Ammon's horn (tissue), 1 donor: ENCODE results near the gene CASKIN2.
"Not testable (repeated sequence)": the region's sequence is repeated elsewhere in the genome, so short reads cannot be mapped to it uniquely, and the experiment has no call there.

Experiments
- DNase-seq: peaks from one replicate; pipeline ENCODE4 v3.0.0-alpha.2; 2016; ENCODE audit warnings: low spot score

Gene CASKIN2

DNA sequence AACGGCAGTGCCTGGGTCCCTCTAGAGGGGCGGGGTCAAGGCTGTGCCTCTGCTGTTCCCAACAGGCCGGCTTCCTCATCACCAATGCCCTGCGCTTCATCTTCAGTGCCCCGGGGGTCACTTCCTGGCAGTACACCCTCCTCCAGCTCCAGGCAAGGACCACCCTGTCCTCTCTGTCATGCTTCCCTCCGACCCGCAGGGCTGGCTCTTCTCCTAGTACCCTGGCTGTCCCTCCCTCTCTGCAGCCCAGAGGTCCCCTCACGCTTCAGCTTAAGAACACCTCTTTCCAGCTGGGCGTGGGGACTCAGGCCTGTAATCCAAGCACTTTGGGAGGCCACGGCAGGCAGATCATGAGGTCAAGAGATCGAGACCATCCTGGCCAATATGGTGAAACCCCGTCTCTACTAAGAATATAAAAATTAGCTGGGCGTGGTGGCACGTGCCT, 25.8 kb downstream of the CASKIN2 start:
- no peak for DNase-seq

DNA sequence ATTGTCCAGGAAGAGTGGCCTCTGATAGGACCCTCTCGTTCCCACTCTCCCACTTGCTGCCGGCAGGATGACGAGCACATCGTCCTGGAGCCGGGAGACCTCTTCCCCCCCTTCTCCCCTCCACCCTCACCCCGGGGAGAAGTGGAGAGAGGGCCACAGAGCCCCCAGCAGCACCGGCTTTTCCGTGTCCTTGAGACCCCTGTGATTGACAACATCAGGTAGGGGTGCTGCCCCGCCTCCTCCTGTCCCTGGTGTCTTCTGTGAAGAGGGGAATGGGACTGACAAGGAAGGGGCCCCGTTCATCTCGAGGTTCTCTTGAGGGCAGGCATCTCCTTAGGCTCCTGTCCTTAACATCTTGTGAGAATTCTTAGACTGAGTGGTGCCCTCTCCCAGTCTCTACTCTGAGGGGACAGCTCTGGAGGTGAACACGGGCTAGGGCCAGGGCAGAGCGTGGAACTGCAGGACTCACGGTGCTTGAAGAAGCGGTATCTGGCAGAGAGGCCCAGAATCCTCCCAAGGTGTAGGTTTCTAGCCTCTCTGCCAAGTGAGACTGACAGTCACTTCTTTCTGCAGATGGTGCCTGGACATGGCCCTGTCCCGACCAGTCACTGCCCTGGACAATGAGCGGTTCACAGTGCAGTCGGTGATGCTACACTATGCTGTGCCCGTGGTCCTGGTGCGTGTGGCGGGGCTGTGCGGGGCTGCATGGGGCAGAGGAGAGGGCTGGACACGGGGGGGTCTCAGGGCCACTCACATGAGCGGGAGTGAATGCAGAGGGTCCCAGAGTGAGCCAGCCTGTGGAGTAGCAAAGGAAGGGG, 26.4 kb downstream of the CASKIN2 start:
- DNase-seq = no peak

DNA sequence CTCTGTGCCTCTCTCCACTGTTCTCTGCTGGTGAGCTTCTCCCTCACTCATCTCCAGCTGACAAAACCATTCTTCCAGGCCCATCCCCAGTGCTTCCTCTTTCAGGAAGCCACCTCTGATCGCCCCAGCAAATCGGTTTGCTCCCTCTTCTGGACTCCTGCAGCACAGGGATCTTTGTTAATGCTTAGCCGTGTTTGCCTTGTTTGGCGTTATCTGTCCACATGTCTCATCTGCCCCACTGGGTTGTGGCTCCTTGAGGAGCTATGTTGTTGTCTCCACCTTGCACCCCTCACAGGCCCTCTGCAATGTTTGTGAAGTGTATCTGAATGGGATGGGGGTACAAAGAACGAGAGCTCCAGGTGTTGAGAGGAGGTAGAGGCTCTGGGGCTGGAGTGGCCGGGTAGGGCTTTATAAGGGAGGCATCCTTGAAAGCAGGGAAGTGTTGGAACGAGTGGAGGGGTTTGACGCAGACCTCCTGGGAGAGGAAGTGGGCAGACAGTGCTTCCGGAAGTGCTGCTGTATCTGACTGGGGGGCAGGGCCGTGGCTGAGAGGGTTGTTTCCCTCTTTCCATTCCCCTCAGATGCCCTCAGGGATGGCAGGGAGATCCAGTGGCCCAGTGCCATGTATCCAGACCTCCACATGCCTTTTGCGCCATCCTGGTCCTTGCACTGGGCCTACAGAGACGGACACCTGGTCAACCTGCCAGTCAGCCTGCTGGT, 27.8 kb downstream of the CASKIN2 start:
- peak; percentile 67 for DNase-seq

DNA sequence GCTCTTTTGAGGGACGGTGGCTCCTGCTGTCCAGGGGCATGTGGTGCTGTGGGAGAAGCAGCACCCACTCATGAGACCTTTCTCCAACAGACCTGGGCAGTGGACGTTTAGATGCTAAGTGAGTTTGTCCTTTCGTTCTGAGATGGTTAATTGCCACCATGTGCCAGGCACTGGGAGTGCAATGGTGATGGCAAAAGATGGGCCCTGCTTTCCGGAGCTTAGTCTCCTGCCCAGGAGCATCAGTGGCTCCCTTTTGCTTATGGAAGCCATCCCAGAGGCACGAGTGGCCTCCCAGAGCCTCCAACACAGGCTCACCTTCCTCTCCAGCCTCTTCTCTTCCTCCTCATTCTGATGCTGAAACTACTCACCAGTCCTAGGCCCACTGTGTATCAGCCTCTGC, 28.4 kb downstream of the CASKIN2 start:
- DNase-seq = no peak

DNA sequence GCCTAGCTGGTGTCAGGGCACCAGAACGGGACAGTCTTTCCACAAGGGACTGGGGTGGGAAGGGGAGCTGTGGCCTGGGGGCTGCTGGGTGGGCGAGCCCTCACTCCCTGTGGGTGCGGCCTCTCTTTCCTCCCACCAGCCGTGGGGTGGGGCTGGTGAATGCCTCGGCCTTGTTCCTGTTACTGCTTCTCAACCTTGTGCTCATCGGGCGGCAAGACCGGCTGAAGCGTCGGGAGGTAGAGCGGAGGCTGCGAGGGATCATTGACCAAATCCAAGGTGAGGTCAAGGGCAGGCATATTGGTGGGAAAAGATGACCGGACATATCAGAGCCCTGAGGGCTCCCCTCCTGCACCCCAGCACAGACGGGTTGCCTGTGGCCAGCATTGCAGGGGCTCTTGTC, 29.2 kb downstream of the CASKIN2 start:
- DNase-seq = no peak

DNA sequence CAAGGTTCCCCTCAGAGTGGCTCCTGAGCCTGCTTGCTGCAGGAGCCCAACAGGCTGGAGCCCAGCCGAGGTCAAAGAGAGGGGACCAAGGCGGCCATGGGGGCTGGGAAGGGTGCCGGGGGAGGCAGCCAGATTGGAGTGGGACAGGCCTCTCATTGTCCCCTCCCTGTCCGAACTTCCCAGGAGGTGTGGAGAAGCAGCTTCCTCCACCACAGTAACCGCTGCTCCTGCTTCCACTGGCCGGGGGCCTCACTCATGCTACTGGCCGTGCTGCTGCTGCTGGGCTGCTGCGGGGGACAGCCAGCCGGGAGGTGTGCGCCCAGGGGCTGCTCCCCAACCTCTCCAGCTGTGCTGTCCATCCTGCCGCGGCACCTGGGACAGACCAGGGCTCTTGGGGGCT, 29.6 kb downstream of the CASKIN2 start:
- no peak for DNase-seq

DNA sequence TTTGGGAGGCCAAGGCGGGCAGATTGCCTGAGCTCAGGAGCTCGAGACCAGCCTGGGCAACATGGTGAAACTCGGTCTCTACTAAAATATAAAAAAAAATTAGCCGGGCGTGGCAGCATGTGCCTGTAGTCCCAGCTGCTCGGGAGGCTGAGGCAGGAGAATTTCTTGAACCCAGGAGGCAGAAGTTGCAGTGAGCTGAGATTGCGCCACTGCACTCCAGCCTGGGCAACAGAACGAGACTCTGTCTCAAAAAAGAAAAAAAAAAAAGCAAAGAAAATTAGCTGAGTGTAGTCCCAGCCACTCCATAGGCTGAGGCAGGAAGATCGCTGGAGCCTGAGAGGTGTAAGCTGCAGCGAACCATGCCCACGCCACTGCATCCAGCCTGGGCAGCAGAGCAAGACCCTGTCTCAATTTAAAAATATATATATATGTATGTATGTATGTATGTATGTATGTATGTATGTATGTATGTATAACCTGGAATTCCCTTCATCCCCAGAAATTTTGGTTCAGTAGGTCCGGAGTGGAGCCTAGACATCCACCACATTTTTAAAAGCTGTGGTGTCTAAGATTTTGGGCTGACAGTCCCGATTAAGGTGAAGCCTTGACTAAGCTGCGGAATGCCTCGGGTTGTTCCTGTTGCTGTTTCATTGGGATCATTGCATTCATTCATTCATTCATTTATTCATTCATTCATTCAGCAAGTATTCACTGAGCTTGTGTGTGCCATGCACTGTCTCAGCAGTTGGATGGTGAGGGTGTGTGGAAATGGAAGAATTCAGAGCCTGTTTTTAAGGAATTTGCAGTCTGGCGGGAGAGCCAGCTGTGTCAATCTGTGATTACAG, 33.0 kb downstream of the CASKIN2 start:
- no peak for DNase-seq

DNA sequence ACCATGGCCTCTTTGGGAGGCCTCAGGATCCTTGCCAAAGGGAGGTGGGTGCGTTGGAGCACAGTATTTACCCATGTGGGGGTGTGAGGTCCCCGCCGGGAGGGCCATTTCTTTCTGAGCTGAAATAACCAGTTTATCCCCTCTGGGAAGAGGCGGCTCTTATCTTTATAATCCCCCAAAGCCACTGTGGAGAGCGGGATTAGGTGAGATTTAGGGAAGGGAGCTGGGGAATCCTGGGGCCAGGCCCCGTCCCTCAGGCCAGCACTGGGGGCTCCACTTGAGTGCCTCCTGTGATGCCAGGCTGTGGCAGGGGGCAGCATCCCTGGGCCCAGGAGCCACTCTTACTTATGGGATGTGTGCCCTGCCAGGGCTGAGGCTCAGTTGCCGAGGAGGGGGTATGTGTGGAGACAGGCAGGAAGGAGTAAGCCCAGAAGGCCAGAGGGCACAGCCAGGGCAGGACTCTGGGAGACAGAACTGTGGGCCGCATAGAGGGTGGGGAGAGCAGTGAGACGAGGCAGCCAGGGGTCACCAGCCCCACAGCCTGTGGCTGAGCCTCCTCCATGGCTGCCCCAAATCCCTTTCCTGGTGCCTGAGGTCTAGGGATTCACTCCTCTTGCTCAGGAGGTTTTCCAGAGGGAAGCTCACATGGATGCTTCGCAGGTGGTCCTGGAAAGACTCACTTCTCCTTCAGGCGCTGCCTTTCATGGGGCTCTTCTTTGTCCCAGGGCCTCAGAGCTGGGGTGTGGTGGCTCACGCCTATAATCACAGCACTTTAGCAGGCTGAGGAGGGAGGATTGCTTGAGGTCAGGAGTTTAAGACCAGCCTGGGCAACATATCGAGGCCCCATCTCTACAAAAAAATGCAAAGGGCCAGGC, 33.9 kb downstream of the CASKIN2 start:
- no peak for DNase-seq

DNA sequence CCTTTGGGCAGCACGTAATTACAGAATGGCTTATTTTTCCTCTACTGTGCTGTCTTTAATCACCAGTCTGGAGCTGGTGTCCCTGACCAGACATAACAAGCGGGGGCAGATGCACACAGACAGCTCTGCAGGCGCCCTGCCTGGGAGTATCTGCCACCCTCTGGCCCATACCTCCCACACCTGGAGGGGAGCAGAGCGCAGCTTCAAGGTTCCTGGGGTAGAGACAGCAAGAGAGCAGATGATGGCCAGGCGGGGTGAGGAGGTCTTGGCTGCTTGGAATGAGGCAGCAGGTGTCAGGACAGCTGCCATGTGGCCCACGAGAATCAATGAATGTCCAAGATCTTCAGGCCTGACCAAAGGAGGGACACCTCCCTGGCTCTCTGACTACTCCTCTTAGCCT, 35.1 kb downstream of the CASKIN2 start:
- no peak for DNase-seq

DNA sequence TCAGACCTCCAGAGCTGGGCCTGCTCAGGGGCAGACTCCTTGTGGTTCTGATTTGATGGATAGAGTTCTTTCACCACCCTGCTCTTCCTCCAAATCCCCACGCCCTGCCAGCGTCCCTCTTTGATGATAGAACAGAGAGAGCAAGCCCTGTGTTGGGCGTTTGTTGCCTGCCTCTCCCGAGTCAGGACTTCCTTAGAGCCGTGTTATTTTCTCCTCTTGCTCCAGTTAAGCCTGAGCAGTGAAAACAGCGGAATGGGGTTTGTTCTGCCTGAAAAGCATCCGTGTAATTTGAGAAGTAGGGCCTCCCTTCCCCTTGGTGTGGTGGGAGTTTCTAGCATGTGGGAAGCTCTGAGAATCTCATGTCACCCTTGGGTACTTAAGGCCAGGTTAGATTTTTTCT, 36.8 kb downstream of the CASKIN2 start:
- no peak for DNase-seq

DNA sequence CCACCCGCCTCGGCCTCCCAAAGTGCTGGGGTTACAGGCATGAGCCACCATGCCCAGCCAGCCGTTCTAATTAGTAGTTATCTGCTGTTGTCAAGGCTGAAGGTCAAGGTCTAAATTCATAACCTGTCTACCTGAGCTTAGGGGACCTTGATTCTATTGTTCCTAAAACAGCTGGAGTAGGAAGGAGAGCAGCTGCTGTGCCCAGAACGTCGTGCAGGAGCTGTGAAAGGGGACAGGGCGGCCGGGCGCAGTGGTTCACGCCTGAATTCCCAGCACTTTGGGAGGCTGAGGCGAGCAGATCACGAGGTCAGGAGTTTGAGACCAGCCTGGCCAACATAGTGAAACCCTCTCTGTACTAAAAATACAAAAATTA, 37.9 kb downstream of the CASKIN2 start:
- DNase-seq = not testable (repeated sequence)

DNA sequence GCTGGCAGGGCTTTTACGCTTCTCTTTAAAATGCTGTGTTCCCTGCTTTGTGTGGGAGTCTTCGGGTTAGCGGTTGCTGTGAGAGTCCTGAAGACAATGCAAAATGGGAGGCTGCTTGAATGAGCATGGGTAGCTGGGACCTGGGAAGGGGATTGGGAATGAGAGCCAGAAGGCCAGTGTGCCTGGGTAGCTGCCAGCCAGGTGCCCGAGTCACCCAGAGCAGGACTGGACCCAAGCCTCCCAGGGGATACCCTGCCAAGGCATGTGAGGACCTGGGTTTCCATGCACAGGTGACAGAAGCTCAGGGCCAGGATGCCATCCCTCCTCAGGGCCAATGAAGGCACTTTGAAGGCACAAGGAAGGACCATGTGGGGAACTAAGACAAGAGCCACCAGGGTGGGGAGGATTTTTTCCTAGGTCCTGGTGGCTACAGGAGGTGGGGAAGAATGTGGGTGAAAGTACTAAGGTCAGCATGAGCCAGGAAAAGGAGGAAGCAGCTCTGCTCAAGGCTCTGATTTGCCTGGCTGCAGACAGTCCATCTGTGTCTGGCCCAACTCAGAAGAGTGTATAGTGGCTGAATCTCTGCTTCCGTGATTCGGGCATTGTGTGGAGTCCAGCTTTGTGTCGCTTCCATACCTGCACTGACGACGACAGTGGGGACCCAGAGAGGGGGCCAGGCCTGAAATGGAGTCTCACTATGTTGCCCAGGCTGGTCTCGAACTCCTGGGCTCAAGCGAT, 38.4 kb downstream of the CASKIN2 start:
- peak; percentile 47 for DNase-seq

DNA sequence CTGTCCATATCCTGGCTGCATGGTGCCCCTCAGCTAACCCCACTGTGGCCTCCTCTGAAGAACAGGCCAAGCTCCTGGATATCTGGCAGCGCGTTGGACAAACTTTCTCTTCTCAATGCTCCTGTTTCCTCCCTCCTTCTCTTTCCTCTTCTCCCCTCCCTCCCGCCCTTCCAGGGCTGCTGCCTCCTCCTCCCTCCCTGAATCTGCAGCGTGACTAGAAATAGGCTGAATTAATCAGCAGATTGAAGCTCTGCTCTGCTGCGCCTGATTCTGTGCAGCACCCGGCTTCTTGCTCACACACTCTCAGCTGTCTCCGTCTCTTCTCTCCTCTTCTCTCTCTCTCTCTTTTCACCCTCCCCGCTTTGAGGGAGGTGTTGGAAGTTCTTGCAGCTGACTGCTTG, 39.1 kb downstream of the CASKIN2 start:
- peak; percentile 89 for DNase-seq

DNA sequence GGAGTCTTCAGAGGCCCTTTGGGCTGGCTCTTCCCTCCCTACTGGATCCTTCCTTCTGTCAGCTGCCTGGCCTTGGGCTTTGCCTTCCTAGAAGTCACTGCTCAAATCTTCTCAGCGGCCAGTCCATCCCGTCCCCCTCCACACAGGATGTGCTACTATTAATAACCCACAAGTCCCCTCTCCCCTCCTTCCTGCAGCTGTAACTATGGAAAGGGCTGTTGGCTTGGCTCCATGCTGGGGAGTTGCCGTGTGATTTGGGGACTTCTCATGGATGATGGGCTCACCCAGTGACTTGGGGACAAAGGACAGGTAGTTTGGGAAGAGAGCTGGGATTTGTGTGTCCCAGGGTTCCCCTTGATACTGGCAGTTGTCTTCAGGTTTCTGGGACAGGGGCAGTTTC, 39.5 kb downstream of the CASKIN2 start:
- DNase-seq = no peak

DNA sequence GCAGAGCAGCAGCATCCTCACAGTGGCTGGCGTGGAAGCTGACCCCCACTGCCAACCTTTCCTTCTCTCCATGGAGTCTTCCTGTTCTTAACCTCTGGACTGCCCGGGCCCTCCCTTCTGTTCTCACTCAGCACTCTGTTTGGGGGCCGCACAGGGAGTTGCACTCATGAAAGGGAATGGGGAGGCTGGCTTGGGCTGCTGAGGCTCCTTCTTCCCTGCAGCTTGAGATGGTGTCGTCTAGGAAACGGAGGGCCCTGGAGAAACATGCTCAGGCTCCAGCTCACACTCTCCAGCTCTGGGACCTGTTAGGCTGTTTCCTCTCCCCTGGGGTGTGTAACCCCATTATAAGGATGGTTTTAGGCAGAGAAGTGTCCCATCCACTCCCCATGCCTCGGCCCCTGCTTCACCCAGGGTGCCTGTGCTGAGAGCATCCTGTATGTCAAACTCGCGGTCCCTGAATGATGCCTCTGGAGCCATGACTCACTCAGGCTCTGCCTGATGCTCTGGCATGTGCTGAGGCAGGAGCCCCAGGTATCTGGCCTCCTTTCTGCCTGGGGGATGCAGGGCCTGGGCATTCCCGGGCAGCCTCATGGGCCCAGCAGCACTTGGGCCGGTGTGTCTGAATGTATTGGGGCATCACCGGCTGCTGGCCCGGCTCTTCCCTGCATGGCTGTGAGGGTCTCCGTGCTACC, 40.0 kb downstream of the CASKIN2 start:
- DNase-seq = peak; percentile 59

DNA sequence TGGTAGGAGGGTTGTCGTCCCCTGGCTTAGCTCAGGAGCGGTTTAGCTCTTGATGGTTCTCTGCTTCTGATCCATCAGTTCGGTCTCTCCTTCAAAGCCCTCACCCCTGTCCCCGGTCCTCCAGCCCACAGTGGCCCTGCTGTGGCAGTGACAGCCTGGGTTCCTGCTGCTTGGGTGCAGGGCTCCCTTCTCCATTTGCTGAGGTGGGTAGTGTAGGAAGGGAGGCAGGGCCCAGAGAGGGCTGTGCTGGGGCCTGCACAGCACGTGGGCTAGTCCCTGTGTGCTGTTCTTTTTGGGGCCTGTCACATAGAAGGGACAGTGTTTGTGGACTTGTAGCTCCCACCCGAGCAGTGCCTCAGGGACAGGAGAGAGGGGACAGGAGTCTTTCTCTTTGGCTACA, 40.6 kb downstream of the CASKIN2 start:
- DNase-seq = no peak

DNA sequence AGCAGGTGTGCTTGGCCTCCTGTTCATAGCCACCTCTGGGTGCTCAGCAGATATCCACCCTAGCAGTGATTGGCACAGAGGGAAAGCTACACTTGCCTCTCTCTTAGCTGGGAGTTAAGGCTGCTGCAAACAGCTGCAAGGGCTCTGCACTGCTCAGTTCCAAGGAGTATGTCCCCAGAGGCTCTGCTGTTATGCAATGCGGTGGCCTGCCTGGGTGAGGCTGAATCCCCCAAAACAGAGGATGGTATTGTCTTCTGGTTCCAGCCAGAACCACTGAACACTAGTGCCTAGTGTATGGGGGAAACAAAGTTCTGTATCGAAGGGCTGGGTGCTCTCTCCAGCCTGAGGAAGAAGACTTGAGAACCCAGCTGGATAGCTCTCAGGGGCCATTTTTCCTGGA, 42.1 kb downstream of the CASKIN2 start:
- peak; percentile 81 for DNase-seq

DNA sequence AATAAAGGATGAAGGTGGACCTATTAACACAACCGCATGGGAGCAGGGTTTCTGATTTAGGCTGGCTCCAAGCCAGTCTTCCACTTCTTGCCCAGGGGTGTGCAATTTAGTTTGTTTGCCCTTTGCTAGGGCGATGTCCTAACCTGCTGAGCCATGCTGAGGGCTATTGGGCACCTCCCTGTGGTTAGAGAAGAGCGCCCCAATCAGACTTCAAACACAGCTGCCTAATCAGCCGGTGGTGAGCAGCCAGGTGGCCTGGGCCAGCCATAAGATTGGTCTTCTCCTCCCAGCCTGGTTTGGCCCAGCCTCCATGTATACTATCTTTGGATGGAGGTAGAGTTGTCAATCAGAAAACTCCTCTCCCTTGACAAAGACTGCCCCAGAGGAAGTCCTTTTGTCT, 43.2 kb downstream of the CASKIN2 start:
- DNase-seq = no peak

DNA sequence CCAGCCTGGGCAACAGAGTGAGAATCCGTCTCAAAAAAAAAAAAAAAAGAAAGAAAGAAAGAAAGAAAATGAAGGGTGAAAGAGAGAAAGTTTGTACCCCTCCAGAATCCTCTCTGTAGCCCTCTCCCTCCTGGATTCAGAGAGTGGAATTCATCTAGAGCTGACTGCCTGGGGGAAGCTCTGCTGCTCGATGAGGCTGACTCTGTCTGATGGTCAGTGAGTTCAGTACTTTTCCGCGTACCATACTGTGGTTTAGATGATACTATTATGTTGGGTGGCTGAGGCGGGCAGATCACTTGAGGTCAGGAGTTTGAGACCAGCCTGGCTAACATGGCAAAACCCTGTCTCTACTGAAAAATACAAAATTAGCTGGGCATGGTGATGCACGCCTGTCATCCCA, 44.1 kb downstream of the CASKIN2 start:
- no peak for DNase-seq

DNA sequence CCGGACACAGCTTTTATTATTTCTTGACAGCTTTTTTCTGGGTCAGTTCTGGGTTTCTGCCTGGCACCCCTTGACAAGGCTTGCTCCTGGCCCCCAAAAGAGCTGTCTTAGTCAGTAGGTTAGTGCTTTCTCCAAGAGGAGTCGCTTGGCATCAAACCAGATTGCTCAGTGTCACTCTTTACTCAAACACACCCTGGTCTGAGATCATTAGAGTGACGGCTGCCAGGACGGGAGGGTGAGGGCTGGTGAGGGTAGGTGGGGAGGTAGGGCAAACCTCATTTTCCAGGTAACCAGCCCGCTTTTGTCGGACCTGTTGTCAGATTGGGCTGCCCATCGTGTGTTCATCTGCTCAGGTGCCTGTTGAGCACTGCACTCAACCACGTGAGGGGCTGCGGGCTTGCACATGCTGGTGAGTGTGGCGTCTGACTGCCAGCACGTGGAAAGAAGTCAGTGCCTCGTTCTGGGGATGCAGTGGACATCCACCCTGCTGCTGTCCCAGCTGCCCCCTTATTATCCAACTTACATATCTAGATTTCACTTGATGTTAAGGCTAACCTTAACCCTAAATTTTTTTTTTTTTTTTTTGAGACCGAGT, 46.5 kb downstream of the CASKIN2 start:
- no peak for DNase-seq
